NCI-H1436 (cell line): Measurements from ENCODE around the gene FBXO48.

Experiments used
- DNase-seq: peaks from one replicate; lab custom pipeline; 2025; lab: John Stamatoyannopoulos, UW

FBXO48 gene

DNA sequence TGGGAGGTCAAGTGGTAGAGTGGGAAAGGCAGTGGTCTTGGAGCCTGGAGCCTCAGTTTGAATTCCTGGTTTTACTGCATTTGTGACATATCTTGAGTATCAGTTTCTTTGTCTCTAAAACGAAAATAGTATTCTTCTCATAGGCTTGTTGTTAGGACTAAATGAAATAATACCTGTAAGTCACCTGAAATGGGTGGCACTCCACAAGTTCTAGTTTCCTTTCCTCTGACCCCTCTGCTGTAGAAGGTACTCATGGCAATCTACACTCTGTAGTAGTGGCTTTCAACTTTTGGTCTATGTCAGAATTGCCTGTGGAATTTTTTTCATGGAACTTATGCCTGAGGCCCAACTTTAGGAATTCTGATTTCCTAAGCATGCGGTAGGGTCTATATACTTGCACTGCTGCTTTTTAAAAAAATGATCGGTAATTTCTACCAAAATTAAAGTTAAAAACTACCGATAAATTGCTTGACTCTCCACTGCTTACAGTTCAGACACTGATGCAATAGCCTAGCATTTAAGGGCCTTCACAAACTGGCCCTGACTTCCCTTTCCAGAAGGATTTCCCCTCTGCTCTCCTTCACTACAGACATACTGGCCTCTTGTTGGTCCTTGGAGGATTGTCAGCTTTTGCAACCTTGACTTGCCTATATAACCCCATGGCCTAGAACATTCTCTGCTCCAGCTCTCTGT, 54.8 kb downstream of the FBXO48 start:
- no peak for DNase-seq

DNA sequence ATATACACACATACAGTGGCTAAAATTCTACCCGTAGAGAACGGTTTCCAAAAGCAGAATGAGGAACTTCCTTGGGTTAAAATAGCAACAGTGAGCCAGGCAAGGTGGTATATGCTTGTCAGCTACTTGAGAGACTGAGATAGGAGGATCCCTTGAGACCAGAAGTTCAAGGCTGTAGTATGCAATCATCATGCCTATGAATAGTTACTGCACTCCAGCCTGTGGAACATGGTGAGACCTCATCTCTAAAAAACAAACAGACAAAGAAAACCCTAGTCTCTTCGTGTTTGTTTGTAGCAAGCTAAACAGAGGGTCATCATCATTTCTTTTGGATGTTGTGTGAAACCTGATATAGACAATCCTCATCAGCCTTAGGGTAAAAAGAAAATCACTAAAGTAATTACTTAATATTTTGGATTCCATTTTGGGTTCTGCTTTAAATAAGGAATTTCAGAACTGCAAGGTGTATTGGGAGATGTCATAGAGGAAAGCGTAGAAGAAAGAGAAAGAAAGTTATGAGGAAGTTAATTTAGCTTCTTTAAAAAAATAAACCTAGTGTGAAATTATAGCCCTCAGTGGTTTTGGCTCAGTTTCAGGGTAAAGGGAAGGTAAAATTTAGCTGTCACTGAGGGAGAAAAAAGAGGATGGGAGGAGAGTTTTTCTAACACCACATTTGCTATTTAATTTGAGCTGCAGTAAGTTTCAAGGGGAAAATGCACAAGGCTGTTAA, 55.5 kb downstream of the FBXO48 start:
- no peak for DNase-seq
